Measurements from ENCODE around the gene TPSD1. TPM values are rescaled to one million over a fixed set of nuclear protein-coding genes. Genes with fewer than 3 reads are reported as not detected.

Gene TPSD1
- total RNA-seq, 1 experiment from 2014 or later: not detected

DNA sequence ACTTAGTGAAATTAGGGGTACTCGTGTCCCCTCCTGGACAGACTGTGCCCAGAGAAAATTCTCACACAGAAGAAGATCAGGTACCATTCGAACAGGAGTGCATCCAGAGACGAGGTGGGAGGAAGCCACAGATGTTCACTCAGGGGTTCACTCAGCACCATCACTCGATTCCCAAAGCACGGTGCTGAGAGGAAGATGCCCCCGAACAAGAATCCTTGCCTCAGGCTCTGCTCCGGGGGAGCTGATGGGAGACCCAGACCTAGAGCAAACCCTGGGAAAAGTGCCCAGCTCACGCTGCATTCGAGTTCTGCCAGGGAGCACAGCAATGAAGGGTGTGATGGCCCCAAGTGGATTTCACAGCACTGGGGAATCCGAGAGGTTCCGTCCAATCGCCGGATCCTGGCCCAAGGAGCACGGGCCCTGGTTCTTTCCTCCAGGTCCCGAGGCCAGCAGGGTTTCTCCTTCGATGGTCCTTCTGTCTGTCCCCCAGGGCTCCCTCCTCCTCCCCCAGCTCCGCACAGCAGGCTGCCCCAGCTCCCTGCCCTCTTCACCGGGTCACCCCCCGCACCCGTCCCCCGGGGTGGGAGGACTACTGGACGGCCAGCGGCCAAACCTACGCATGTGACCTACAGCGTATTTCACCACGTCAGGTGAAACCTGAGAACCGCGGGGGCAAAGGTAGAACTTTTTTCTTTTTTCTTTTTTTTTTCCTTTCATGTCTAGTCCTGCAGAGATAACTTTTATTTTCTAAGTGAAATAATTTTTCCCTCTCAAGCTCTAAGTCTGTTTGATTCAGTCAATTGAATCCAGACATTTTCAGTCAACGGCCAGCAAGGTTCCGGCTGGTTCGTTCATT is 43.4 kb downstream of the TPSD1 start:
- no peak overlapping the region for H2BK5ac ChIP-seq (ENCODE audit: insufficient read length, low read length)
- no peak overlapping the region for H2AFZ ChIP-seq (ENCODE audit: low read length)
- H2BK20ac ChIP-seq (ENCODE audit: low read depth, low read length, poor library complexity, severe bottlenecking): no peak overlapping the region
- H3K4me2 ChIP-seq (ENCODE audit: insufficient read depth, insufficient read length, low read length): no peak overlapping the region
- H3K4me1 ChIP-seq (ENCODE audit: insufficient read depth, low read length): peaks cover 2% of the 10 kb centered on the region; the same call in 1 of the 2 replicates
- H3K18ac ChIP-seq (ENCODE audit: insufficient read length, low read depth, low read length): no peak overlapping the region
- peaks cover 0 to 4% of the 10 kb centered on the region in 2 experiments; a peak in 1 of 5 replicates for H3K9me3 Mint-ChIP-seq
- H4K91ac ChIP-seq (ENCODE audit: insufficient read length, low read depth, low read length): no peak overlapping the region
- H4K5ac ChIP-seq (ENCODE audit: insufficient read length, low read depth, low read length): no peak overlapping the region
- no CpG with 5 or more reads among the region's 31 CpGs for WGBS (ENCODE audit: extremely low coverage, insufficient read length, low lambda C conversion rate)
- no peak overlapping the region for H3K56ac ChIP-seq (ENCODE audit: insufficient read length, low read depth, low read length)
- no peak overlapping the region for H3K23ac ChIP-seq (ENCODE audit: insufficient read length, low read depth, low read length)
- H2AK5ac ChIP-seq (ENCODE audit: insufficient read length, low read length): no peak overlapping the region
- H4K8ac ChIP-seq (replicated peaks; ENCODE audit: insufficient read length, low read depth, low read length): no peak overlapping the region
- DNase-seq: no peak
- H3K4me1 Mint-ChIP-seq: peaks cover 24 to 39% of the 10 kb centered on the region in 2 experiments
- no peaks in the 10 kb centered on the region for H3K79me1 ChIP-seq (ENCODE audit: insufficient read depth, low read depth, low read length, poor library complexity, severe bottlenecking)
- peaks cover 32% of the 10 kb centered on the region for H3K27me3 Mint-ChIP-seq (ENCODE audit: low read depth)
- H3K27ac Mint-ChIP-seq: no peak overlapping the region
- TF ChIP-seq, protein P1, sequence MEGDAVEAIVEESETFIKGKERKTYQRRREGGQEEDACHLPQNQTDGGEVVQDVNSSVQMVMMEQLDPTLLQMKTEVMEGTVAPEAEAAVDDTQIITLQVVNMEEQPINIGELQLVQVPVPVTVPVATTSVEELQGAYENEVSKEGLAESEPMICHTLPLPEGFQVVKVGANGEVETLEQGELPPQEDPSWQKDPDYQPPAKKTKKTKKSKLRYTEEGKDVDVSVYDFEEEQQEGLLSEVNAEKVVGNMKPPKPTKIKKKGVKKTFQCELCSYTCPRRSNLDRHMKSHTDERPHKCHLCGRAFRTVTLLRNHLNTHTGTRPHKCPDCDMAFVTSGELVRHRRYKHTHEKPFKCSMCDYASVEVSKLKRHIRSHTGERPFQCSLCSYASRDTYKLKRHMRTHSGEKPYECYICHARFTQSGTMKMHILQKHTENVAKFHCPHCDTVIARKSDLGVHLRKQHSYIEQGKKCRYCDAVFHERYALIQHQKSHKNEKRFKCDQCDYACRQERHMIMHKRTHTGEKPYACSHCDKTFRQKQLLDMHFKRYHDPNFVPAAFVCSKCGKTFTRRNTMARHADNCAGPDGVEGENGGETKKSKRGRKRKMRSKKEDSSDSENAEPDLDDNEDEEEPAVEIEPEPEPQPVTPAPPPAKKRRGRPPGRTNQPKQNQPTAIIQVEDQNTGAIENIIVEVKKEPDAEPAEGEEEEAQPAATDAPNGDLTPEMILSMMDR (conservative IDR thresholded peaks at IDR 0.05): no peak
- H3K9me3 ChIP-seq (ENCODE audit: control insufficient read depth, low read depth, low read length): no peaks in the 10 kb centered on the region
- H3K9ac ChIP-seq (ENCODE audit: extremely low read depth, insufficient read length, low read length): no peak overlapping the region
- H3K36me3 Mint-ChIP-seq (ENCODE audit: insufficient read depth in 1 of 3, low read depth in 3 of 3): no peaks in the 10 kb centered on the region; a peak in 2 of 7 replicates
- no peak overlapping the region for H2BK15ac ChIP-seq (ENCODE audit: low read depth, low read length)
- H3K4ac ChIP-seq (ENCODE audit: low read depth, low read length): no peak overlapping the region
- H3K27ac ChIP-seq (ENCODE audit: insufficient read length, low read depth, low read length): no peak overlapping the region
- H3K23me2 ChIP-seq (ENCODE audit: insufficient read length, low read depth, low read length, poor library complexity, severe bottlenecking): no peaks in the 10 kb centered on the region
- H2BK12ac ChIP-seq (ENCODE audit: insufficient read length, low read depth, low read length): no peak overlapping the region
- H3T11ph ChIP-seq (ENCODE audit: low read length): no peak overlapping the region
- H3K4me3 Mint-ChIP-seq: no peak overlapping the region
- H3K79me2 ChIP-seq (ENCODE audit: insufficient read depth, low read length): no peaks in the 10 kb centered on the region
- no peak overlapping the region for H2BK120ac ChIP-seq (ENCODE audit: low read depth, low read length, poor library complexity, severe bottlenecking)
- H3K27me3 ChIP-seq (ENCODE audit: insufficient read depth, low read length): no peaks in the 10 kb centered on the region
- no peaks in the 10 kb centered on the region for H4K20me1 ChIP-seq (ENCODE audit: control insufficient read depth, insufficient read depth, insufficient read length)
- no peak overlapping the region for H3K14ac ChIP-seq (ENCODE audit: insufficient read depth, low read length)
